H1 (cell line): ENCODE results near the gene WNK2. TPM values are rescaled to one million over a fixed set of nuclear protein-coding genes. Genes with fewer than 3 reads are reported as not detected.

Source experiments
- CTCF ChIA-PET: fragments of 300-600 bp; sonication (Branson Sonifier 250); formaldehyde crosslinking; loops from one replicate; lab custom pipeline; 2021; ENCODE audit not compliant: partially characterized antibody; lab: Charles Lee
- POLR2A ChIA-PET: fragments of 300-600 bp; sonication (Branson Sonifier 250); formaldehyde crosslinking; loops from one replicate; lab custom pipeline; 2021; ENCODE audit warnings: inconsistent platforms; ENCODE audit not compliant: partially characterized antibody; lab: Charles Lee
- DNase-seq, 2 experiments: peaks; one replicate each; pipeline versions ENCODE4 v3.0.0 to v3.0.0-alpha.2; 2010 to 2022; ENCODE audit warnings: low spot score in 2 of 2, low read depth in 1 of 2, mixed read lengths in 1 of 2
- FAIRE-seq: peaks from 2 replicates; lab custom pipeline; 2011; peaks lifted over from hg19 to GRCh38; lab: Jason Lieb, UNC
- H2AFZ ChIP-seq: 2 replicates; pipeline ENCODE4 v1.8.1; 2012; ENCODE audit warnings: low read length, inconsistent platforms
- H2AK5ac ChIP-seq: 2 replicates; pipeline ENCODE4 v1.6.1; 2013; ENCODE audit warnings: low read depth, low read length
- H2BK120ac ChIP-seq: replicated peaks from 2 replicates; pipeline ENCODE3; 2013; ENCODE audit warnings: low read depth, low read length, inconsistent platforms
- H2BK12ac ChIP-seq: 2 replicates; pipeline ENCODE4 v1.6.1; 2013; ENCODE audit warnings: low read depth, low read length
- H2BK15ac ChIP-seq: 2 replicates; pipeline ENCODE4 v1.6.1; 2013; ENCODE audit warnings: low read length
- H2BK20ac ChIP-seq: 2 replicates; pipeline ENCODE4 v1.6.1; 2013; ENCODE audit warnings: low read length
- H2BK5ac ChIP-seq: 2 replicates; pipeline ENCODE4 v1.6.1; 2013; ENCODE audit warnings: low read depth, low read length
- H3K14ac ChIP-seq: 2 replicates; pipeline ENCODE4 v1.6.1; 2013; ENCODE audit warnings: inconsistent platforms; ENCODE audit not compliant: insufficient read length
- H3K18ac ChIP-seq: 2 replicates; pipeline ENCODE4 v1.6.1; 2013; ENCODE audit warnings: low read length; ENCODE audit errors: extremely low read depth
- H3K23ac ChIP-seq: 2 replicates; pipeline ENCODE4 v1.6.1; 2013; ENCODE audit warnings: inconsistent platforms; ENCODE audit not compliant: insufficient read length
- H3K23me2 ChIP-seq: 2 replicates; pipeline ENCODE4 v1.6.1; 2013; ENCODE audit warnings: low read depth, low read length
- H3K27ac ChIP-seq: 2 replicates; pipeline ENCODE4 v1.6.1; 2011; ENCODE audit warnings: low read depth, low read length, inconsistent platforms
- H3K27me3 ChIP-seq, 4 experiments: replicated peaks in 1 of 4; 1 replicate in 1 of 4; 2 replicates in 3 of 4; pipeline versions ENCODE4 v1.6.1 to v1.8.1; 2011 to 2013; ENCODE audit warnings: low read length in 3 of 4, mild to moderate bottlenecking in 3 of 4, inconsistent platforms in 2 of 4, mixed read lengths in 2 of 4, moderate library complexity in 1 of 4; ENCODE audit not compliant: control insufficient read depth in 3 of 4, insufficient read depth in 3 of 4; ENCODE audit errors: extremely low read depth in 1 of 4
- H3K36me3 ChIP-seq, 4 experiments: 2 replicates each; pipeline versions ENCODE4 v1.6.1 to v1.8.1; 2011 to 2013; ENCODE audit warnings: mild to moderate bottlenecking in 4 of 4, low read length in 3 of 4, moderate library complexity in 2 of 4, control low read depth in 1 of 4, inconsistent platforms in 1 of 4; ENCODE audit not compliant: insufficient read depth in 4 of 4, control insufficient read depth in 2 of 4
- H3K4ac ChIP-seq: replicated peaks from 2 replicates; pipeline ENCODE3; 2013; ENCODE audit warnings: low read length, low read depth, mixed read lengths, inconsistent platforms; ENCODE audit not compliant: insufficient read length
- H3K4me1 ChIP-seq, 4 experiments: replicated peaks in 1 of 4; 1 replicate in 1 of 4; 2 replicates in 3 of 4; pipeline versions ENCODE4 v1.6.1 to v1.8.1; 2011 to 2013; ENCODE audit warnings: low read length in 3 of 4, inconsistent platforms in 2 of 4, mixed read lengths in 1 of 4; ENCODE audit not compliant: insufficient read depth in 4 of 4, control insufficient read depth in 3 of 4
- H3K4me2 ChIP-seq, 2 experiments: 2 replicates each; pipeline versions ENCODE4 v1.6.1 to v1.8.1; 2011 to 2013; ENCODE audit warnings: low read depth in 2 of 2, low read length in 2 of 2, control low read depth in 1 of 2, inconsistent platforms in 1 of 2, mild to moderate bottlenecking in 1 of 2; ENCODE audit not compliant: insufficient read depth in 1 of 2
- H3K4me3 ChIP-seq, 4 experiments: fragments of 200-600, 300-600 bp in 1 of 4; sonication (generic), shearing (Covaris generic), sonication (Bioruptor Twin) in 1 of 4; 2 replicates each; pipeline versions ENCODE4 v1.5.1 to v1.8.1; 2011 to 2016; ENCODE audit warnings: low read length in 4 of 4, low read depth in 3 of 4, control low read depth in 2 of 4, inconsistent platforms in 2 of 4, mild to moderate bottlenecking in 2 of 4, mixed read lengths in 1 of 4, moderate library complexity in 1 of 4; ENCODE audit not compliant: insufficient read depth in 2 of 4; ENCODE audit errors: extremely low read depth in 1 of 4
- H3K56ac ChIP-seq: replicated peaks from 2 replicates; pipeline ENCODE3; 2013; ENCODE audit warnings: low read depth, mild to moderate bottlenecking, mixed read lengths, low read length, inconsistent platforms; ENCODE audit not compliant: insufficient read length
- H3K79me1 ChIP-seq: 2 replicates; pipeline ENCODE4 v1.6.1; 2013; ENCODE audit warnings: low read depth, low read length, control low read depth
- H3K79me2 ChIP-seq, 2 experiments: 2 replicates each; pipeline versions ENCODE4 v1.6.1 to v1.8.1; 2012 to 2013; ENCODE audit warnings: low read length in 2 of 2, mild to moderate bottlenecking in 2 of 2, inconsistent platforms in 1 of 2; ENCODE audit not compliant: insufficient read depth in 2 of 2, control insufficient read depth in 1 of 2
- H3K9ac ChIP-seq, 4 experiments: replicated peaks in 1 of 4; 1 replicate in 1 of 4; 2 replicates in 3 of 4; pipeline versions ENCODE4 v1.6.1 to v1.8.1; 2011 to 2013; ENCODE audit warnings: low read depth in 3 of 4, low read length in 3 of 4, control low read depth in 2 of 4, mild to moderate bottlenecking in 2 of 4, moderate library complexity in 2 of 4, inconsistent platforms in 1 of 4; ENCODE audit errors: extremely low read depth in 1 of 4
- H3K9me3 ChIP-seq, 2 experiments: 2 replicates each; pipeline versions ENCODE4 v1.6.1 to v1.8.1; 2012 to 2013; ENCODE audit warnings: mild to moderate bottlenecking in 2 of 2, moderate library complexity in 2 of 2, control low read depth in 1 of 2, inconsistent platforms in 1 of 2, low read depth in 1 of 2, low read length in 1 of 2, mixed read lengths in 1 of 2; ENCODE audit not compliant: insufficient read depth in 2 of 2
- H4K20me1 ChIP-seq, 2 experiments: replicated peaks in 1 of 2; 2 replicates each; pipeline versions ENCODE3 to v1.8.1; 2011 to 2013; ENCODE audit warnings: inconsistent platforms in 2 of 2, low read length in 2 of 2, mild to moderate bottlenecking in 1 of 2; ENCODE audit not compliant: insufficient read depth in 2 of 2, control insufficient read depth in 1 of 2
- H4K5ac ChIP-seq: 2 replicates; pipeline ENCODE4 v1.6.1; 2013; ENCODE audit warnings: low read length, low read depth, mixed read lengths, inconsistent platforms; ENCODE audit not compliant: insufficient read length
- H4K8ac ChIP-seq: 2 replicates; pipeline ENCODE4 v1.8.0; 2013; ENCODE audit warnings: mild to moderate bottlenecking, moderate library complexity, low read length, inconsistent platforms; ENCODE audit not compliant: insufficient read depth; ENCODE audit errors: extremely low read depth
- H4K91ac ChIP-seq: replicated peaks from 2 replicates; pipeline ENCODE3; 2013; ENCODE audit warnings: low read length, mixed read lengths, inconsistent platforms; ENCODE audit not compliant: insufficient read length
- CHD1 ChIP-seq: IDR thresholded peaks from 2 replicates; pipeline ENCODE4 v1.6.1; 2012; ENCODE audit warnings: low read depth, low read length, improper control_type of control experiment
- NRF1 ChIP-seq: IDR thresholded peaks from 2 replicates; pipeline ENCODE4 v1.6.1; 2011; ENCODE audit warnings: mild to moderate bottlenecking, low read depth, low read length, improper control_type of control experiment
- TBP ChIP-seq: IDR thresholded peaks from 2 replicates; pipeline ENCODE4 v1.6.1; 2011; ENCODE audit warnings: low read depth, low read length, improper control_type of control experiment
- TEAD4 ChIP-seq: IDR thresholded peaks from 2 replicates; pipeline ENCODE4 v1.6.1; 2012; ENCODE audit warnings: low read depth, low read length, inconsistent platforms, mixed read lengths
- WGBS, 2 experiments: shearing (Covaris generic) in 1 of 2; methylation state at CpG; one replicate each; pipeline versions ENCODE4 v1.1.6 to v1.1.7; 2013 to 2015; ENCODE audit warnings: low lambda C conversion rate in 2 of 2, mixed read lengths in 2 of 2, inconsistent platforms in 1 of 2, low coverage in 1 of 2, missing lambda C conversion rate in 1 of 2; ENCODE audit not compliant: insufficient replicate concordance in 2 of 2, insufficient coverage in 1 of 2, insufficient read length in 1 of 2; ENCODE audit errors: extremely low coverage in 1 of 2, missing lambda C conversion rate in 1 of 2; 5-methylcytosine and 5-hydroxymethylcytosine counted together
- polyA plus RNA-seq, 7 experiments: library from polyadenylated mRNA; depleted of rRNA in 3 of 7; stranded (reverse) in 5 of 7; unstranded in 2 of 7; fragments of >200 nt in 5 of 7; fragments of 200-250 nt in 2 of 7; gene quantifications; 1 replicate in 5 of 7; 2 replicates in 1 of 7; 4 replicates in 1 of 7; pipeline versions ENCODE4 v1.2.1 to v1.2.3, GENCODE V29; 2011 to 2013; ENCODE audit warnings: missing spikeins in 2 of 7, mixed read lengths in 2 of 7
- total RNA-seq: library from RNA; stranded (reverse); fragmentation: NEBNext Ultra II Directional; extraction: Animal tissue kit (Norgen Biotek cat#: 25700); gene quantifications from 2 replicates; pipeline ENCODE4 v1.2.1, GENCODE V29; 2021

The WNK2 gene
- total and polyA plus RNA-seq, 2 of the 8 experiments (the other 6 are each of a cell fraction or from before 2014, with no cell fraction given): 12.0 to 87.2 TPM

GRCh38 chr9:93189369-93190132 is 5.6 kb downstream of the WNK2 start:
- peaks cover 0 to 13% (median 5%) of the 10 kb centered on the region in 4 experiments; a peak in 5 of 7 replicates for H3K27me3 ChIP-seq
- H3K23me2 ChIP-seq: peaks cover 10% of the 10 kb centered on the region; the same call in 1 of the 2 replicates
- peaks cover 23 to 39% of the 10 kb centered on the region in 2 experiments for H4K20me1 ChIP-seq
- H3K4me3 ChIP-seq: no peak overlapping the region
- H3K18ac ChIP-seq: no peak overlapping the region
- peaks cover 0 to 29% (median 15%) of the 10 kb centered on the region in 4 experiments; a peak in 6 of 7 replicates for H3K4me1 ChIP-seq
- no peak overlapping the region for H2BK12ac ChIP-seq
- H3K79me1 ChIP-seq: peaks cover 32% of the 10 kb centered on the region
- TF ChIP-seq NRF1: no peak
- TF ChIP-seq TBP: no peak
- no peak for TF ChIP-seq CHD1
- TF ChIP-seq TEAD4: no peak
- no peak overlapping the region for H3K4ac ChIP-seq
- no peak overlapping the region for H3K56ac ChIP-seq
- no peak overlapping the region for H3K14ac ChIP-seq
- H4K8ac ChIP-seq: no peak overlapping the region
- H4K5ac ChIP-seq: no peak overlapping the region
- H2BK15ac ChIP-seq: no peak overlapping the region
- no peak for FAIRE-seq
- POLR2A ChIA-PET: interaction anchor here (1.2 to 1.3 kb wide), 3 partner anchors 9 to 19 kb away, joined by 3 to 5 read pairs (median 4); no protein-coding TSS in a partner anchor
- no peaks in the 10 kb centered on the region; a peak in 1 of 8 replicates for H3K36me3 ChIP-seq
- H3K27ac ChIP-seq: no peak overlapping the region
- no peak for DNase-seq
- H2AFZ ChIP-seq: no peak overlapping the region
- no peak overlapping the region for H3K9ac ChIP-seq
- WGBS, 2 experiments: 88% methylated on average over 21 of the region's 21 CpGs; no CpG with 5 or more reads in 1 of the 2 experiments
- no peak overlapping the region for H3K4me2 ChIP-seq
- CTCF ChIA-PET: interaction anchor here (0.7 to 2.2 kb wide), 10 partner anchors 9 to 496 kb away, joined by 3 to 10 read pairs (median 4); no protein-coding TSS in a partner anchor
- peaks cover 0 to 52% of the 10 kb centered on the region in 2 experiments; a peak in 2 of 4 replicates for H3K79me2 ChIP-seq
- no peak overlapping the region for H2BK120ac ChIP-seq
- no peak overlapping the region for H4K91ac ChIP-seq
- no peak overlapping the region for H2AK5ac ChIP-seq
- H3K23ac ChIP-seq: no peak overlapping the region
- no peak overlapping the region for H2BK5ac ChIP-seq
- no peaks in the 10 kb centered on the region for H3K9me3 ChIP-seq
- no peak overlapping the region for H2BK20ac ChIP-seq
